Measurements from ENCODE around the gene IKZF2. TPM values are rescaled to one million over a fixed set of nuclear protein-coding genes. Genes with fewer than 3 reads are reported as not detected.

Gene IKZF2
- total RNA-seq, 4 donors from 2014 or later = 14.5 to 33.3 (median 15.7) TPM

DNA sequence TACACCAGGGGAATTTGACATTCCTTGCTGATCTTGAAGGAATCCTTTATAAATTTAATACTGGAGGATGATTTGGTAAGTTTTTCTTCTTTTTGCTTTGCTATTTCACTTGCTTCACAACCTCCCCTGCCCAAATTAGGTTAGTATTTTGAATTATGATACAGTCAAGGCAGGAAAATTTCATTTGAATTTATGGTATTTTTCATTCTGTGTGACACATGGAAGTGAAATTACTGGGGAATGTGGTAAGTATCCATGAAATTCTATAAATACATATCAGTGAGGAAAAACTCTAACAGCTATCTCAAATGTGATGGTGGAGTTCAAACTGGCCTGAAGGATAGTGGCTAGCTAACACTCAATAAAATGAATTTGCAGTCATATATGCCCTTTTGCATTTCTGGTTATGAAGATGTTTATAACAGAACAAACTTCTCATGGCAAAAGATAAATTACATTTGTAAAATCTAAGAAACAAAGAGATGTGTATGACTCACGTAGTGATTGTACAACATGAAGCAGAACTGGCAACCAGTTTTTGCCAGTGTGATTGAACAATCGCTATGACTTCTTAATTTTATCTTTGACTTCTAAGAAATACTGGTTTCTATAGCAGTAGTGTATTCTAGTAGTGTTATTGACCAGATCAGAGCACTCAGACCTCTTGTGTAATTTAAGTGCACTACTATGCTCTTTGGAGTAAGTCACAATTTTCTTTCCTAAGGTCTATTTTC, 152.6 kb downstream of the IKZF2 start:
- TF ChIP-seq, protein P1, sequence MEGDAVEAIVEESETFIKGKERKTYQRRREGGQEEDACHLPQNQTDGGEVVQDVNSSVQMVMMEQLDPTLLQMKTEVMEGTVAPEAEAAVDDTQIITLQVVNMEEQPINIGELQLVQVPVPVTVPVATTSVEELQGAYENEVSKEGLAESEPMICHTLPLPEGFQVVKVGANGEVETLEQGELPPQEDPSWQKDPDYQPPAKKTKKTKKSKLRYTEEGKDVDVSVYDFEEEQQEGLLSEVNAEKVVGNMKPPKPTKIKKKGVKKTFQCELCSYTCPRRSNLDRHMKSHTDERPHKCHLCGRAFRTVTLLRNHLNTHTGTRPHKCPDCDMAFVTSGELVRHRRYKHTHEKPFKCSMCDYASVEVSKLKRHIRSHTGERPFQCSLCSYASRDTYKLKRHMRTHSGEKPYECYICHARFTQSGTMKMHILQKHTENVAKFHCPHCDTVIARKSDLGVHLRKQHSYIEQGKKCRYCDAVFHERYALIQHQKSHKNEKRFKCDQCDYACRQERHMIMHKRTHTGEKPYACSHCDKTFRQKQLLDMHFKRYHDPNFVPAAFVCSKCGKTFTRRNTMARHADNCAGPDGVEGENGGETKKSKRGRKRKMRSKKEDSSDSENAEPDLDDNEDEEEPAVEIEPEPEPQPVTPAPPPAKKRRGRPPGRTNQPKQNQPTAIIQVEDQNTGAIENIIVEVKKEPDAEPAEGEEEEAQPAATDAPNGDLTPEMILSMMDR (IDR thresholded peaks at IDR 0.05; ENCODE audit: low read depth) = no peak

DNA sequence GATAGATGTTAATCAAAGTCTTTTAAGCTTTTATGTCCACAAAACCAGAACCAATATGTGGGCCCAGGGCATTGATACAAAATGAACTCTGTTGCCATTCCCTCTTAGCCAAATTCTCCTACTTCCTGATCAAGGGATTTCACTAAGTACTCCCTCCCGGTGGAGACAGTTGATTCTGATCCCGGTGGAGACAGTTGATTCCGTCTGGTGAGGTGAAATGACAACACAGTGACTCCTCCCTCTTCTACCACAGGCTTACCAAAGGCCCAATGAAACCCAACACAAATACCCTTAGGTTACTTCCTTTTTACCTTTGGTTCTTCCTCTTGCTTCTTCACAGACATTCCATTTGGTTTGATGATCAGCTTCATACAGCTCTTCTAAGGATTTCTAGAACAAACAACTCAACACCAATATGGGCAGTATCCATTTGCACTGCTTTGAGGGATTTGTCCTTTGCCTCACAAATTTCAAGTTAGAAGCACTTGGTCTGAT, 153.8 kb downstream of the IKZF2 start:
- TF ChIP-seq, protein P1 (IDR thresholded peaks at IDR 0.05; ENCODE audit: low read depth) = no peak

DNA sequence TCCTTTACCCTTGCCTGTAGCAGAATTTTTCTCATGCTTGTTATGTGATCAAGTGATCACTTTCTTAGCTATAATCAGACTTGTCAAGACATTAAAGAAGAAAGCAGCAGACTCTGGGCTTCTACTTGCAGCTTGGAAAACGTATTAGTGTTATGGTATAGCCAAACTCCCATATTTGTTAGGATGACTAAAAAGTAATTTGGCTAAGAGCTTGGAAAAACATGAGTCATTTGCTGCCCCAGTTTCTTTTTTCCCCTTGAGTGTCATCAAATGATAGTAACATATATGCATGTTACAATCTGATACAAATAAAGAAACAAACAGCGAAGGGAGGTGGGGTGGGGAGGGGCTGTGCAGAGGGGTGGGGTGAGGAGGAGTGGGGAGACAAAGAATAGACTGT, 155.5 kb downstream of the IKZF2 start:
- TF ChIP-seq, protein P1 (IDR thresholded peaks at IDR 0.05; ENCODE audit: low read depth) = no peak

DNA sequence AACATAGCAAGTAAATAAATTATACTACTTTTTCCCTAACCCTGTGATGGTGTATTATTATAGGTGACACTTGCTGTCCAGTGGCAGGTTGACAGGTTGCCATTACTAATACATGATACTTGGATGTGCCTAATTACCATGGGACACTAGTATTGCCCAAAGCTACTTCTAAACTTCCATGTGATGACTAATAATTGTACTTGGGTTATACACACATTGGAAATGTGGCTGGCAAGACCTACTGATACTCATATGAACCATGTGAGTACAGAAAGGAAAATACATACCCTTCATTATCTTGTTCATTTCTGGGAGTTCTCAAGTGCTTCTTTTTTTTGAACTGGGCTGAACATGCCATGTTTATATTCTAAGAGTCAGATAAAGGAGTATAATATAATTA, 156.4 kb downstream of the IKZF2 start:
- TF ChIP-seq, protein P1 (IDR thresholded peaks at IDR 0.05; ENCODE audit: low read depth) = no peak

DNA sequence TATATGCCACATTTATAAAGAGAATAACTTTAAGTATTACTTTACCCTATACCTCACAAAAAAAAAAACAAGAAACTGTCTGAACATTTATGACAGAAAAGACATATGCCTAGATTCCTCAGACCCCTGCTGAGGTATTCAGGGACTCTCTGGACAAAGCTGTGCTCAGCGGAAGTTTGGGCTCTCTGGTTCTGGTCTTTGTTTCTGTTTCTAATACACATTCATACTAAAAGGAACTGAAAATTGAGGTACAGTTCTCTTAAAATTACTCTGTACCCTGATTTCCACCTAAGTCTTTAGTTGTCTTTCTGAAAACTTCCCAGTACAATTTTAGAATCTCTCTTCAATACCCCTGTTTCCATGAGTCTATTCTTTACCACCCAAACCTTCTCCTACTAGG, 160.3 kb downstream of the IKZF2 start:
- TF ChIP-seq, protein P1 (IDR thresholded peaks at IDR 0.05; ENCODE audit: low read depth) = no peak

DNA sequence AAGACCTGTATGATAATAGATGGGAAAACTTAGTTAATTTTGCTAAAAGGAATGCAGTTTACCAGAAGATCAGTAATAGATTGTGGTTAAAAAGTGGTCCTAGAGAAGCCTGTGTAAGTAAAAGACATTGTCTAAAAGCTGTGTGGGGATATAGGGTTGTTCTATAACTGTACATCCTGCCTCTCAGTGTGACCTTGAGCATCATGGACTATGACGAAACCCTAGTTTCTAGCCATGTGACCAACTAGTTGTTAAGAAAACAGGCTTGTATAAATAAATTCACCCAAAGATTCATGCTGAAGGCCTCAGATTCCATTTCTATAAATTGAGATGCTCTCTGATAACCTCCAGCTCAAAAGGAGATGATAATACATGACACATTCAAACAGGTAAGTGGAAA, 160.7 kb downstream of the IKZF2 start:
- TF ChIP-seq, protein P1 (IDR thresholded peaks at IDR 0.05; ENCODE audit: low read depth) = no peak

DNA sequence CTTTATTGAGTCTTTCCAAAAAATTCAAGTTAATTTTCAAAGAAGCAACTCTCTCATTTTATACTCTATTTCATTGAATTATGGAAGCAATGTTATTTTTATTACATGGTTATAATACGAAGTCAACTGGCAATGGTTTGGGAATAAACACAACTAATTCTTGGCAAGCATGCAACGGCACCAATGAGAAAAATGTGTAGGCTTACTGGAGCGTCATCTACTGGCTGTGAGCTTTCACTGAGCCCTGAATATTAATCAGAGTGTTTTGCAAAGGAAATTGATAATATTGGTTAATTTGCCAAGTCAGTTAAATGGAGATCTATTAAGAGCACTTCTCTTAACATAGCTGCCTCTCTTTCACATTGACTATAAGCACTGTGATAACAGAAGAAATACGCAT, 163.9 kb downstream of the IKZF2 start:
- TF ChIP-seq, protein P1 (IDR thresholded peaks at IDR 0.05; ENCODE audit: low read depth) = no peak
